Activated CD8-positive, alpha-beta T cell treated with anti-CD3 and anti-CD28 coated beads for 36 hours (primary cell): Measurements from ENCODE around the gene USP5. TPM values are rescaled to one million over a fixed set of nuclear protein-coding genes. Genes with fewer than 3 reads are reported as not detected.

Experiments
- ATAC-seq: fragments of 200-7000 bp; cut with Tn5 transposase; one replicate; pipeline ENCODE4 v1.10.0; 2021; ENCODE audit warnings: mild to moderate bottlenecking, moderate library complexity
- CTCF ChIA-PET: fragments of 350-600 bp; sonication (Branson Sonifier 250); formaldehyde crosslinking; loops from one replicate; lab custom pipeline; 2021; ENCODE audit warnings: antibody characterized with exemption; lab: Charles Lee
- POLR2A ChIA-PET: fragments of 350-600 bp; sonication (Branson Sonifier 250); formaldehyde crosslinking; loops from one replicate; lab custom pipeline; 2021; ENCODE audit warnings: antibody characterized with exemption; lab: Charles Lee
- DNase-seq: peaks from one replicate; pipeline ENCODE4 v3.0.0-alpha.2; 2020
- H3K27ac Mint-ChIP-seq: one replicate; pipeline ENCODE4 v1.8.0; 2021; ENCODE audit warnings: mild to moderate bottlenecking, mixed read lengths
- H3K27me3 Mint-ChIP-seq: one replicate; pipeline ENCODE4 v1.8.0; 2021; ENCODE audit warnings: mixed read lengths
- H3K36me3 Mint-ChIP-seq: one replicate; pipeline ENCODE4 v1.8.0; 2021; ENCODE audit warnings: low read depth, mixed read lengths
- H3K4me1 Mint-ChIP-seq: one replicate; pipeline ENCODE4 v1.8.0; 2021; ENCODE audit warnings: low read depth, mixed read lengths
- H3K4me3 Mint-ChIP-seq: one replicate; pipeline ENCODE4 v1.8.0; 2021; ENCODE audit warnings: mild to moderate bottlenecking, moderate library complexity, mixed read lengths
- H3K9me3 Mint-ChIP-seq: one replicate; pipeline ENCODE4 v1.8.0; 2021; ENCODE audit warnings: mixed read lengths
- intact Hi-C: fragments of 100-400 bp; cut with micrococcal nuclease; formaldehyde crosslinking; loops from one replicate; pipeline ENCODE4 v1.10.0; 2022
- total RNA-seq, 2 experiments: library from RNA; stranded (reverse); gene quantifications; one replicate each; pipeline ENCODE4 v1.2.3, GENCODE V29; 2021
- TF ChIP-seq, protein P1 (sequence below): fragments of 200-600 bp; IDR thresholded peaks from one replicate; pipeline ENCODE4 v1.8.0; 2022; ENCODE audit warnings: antibody characterized with exemption, mild to moderate bottlenecking

The USP5 gene
- total RNA-seq, 2 experiments from 2014 or later: 109 to 112 TPM

DNA sequence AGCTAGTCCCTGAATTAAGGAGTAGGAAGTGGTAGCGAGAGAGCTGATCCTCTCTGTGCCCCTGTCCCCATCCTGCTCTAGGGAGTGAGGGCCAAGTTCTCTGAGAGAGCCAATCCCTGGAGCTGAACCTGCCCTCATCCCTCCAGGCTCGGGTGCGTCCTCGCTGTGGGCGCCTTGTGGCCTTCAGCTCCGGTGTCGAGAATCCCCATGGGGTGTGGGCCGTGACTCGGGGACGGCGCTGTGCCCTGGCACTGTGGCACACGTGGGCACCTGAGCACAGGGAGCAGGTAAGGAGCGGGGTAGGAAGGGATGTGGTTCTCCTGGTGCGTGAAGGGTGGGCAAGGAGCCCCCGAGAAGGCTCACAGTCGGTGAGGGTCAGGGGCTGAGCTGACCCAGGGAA lies 13.1 kb upstream of the USP5 start:
- intact Hi-C loops: no loop called here
- no peak overlapping the region for H3K4me3 Mint-ChIP-seq
- ChIA-PET CTCF (interaction anchor here (1.6 to 3.0 kb wide), 5 partner anchors 10 to 86 kb away, joined by 5 to 15 read pairs (median 7); partner anchors contain the start of genes CDCA3, MLF2 and P3H3), POLR2A (interaction anchor here (0.8 to 1.2 kb wide), 5 partner anchors 12 to 86 kb away, joined by 3 to 5 read pairs (median 3); partner anchors contain the start of genes CDCA3 and MLF2)
- no peaks in the 10 kb centered on the region for H3K36me3 Mint-ChIP-seq
- TF ChIP-seq, protein P1, sequence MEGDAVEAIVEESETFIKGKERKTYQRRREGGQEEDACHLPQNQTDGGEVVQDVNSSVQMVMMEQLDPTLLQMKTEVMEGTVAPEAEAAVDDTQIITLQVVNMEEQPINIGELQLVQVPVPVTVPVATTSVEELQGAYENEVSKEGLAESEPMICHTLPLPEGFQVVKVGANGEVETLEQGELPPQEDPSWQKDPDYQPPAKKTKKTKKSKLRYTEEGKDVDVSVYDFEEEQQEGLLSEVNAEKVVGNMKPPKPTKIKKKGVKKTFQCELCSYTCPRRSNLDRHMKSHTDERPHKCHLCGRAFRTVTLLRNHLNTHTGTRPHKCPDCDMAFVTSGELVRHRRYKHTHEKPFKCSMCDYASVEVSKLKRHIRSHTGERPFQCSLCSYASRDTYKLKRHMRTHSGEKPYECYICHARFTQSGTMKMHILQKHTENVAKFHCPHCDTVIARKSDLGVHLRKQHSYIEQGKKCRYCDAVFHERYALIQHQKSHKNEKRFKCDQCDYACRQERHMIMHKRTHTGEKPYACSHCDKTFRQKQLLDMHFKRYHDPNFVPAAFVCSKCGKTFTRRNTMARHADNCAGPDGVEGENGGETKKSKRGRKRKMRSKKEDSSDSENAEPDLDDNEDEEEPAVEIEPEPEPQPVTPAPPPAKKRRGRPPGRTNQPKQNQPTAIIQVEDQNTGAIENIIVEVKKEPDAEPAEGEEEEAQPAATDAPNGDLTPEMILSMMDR: no peak
- H3K27me3 Mint-ChIP-seq: no peaks in the 10 kb centered on the region
- H3K4me1 Mint-ChIP-seq: peaks cover 11% of the 10 kb centered on the region
- DNase-seq (no peak), ATAC-seq (no peak)
- no peak overlapping the region for H3K27ac Mint-ChIP-seq
- H3K9me3 Mint-ChIP-seq: no peaks in the 10 kb centered on the region

DNA sequence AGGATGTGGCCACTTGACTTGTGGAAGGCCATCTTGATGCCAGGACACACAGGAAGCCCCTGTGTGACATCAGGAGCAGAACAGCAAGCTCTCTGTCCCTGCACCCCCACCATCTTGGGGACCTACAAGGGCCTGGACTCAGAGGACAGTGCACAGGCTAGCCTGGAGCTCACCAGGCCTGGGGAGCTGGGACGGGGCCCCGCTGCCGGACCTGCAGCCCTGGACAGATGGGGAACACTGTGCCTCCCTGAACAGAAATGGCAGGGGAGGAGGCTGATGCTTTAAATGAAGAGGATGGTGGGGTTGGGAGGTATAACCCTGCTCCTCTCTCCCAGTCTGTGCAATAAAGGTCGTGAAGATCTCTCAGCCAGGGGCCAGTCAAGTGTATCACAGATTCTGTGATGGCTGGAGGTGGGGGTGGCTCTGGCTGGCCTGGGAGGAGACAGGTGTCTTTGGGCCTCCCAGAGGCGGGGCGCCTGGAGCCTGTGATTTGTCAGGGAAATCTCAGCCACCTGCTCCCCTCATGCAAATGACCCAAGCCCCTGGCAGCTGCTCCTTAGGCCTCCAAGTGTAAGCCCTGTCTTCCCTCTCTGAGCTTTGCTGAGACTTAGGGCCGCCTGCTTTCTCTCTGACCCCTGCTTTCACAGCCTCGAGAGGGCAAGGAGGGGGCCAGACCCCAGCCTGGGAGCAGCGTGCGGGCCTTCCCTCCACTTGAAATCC lies 12.3 kb upstream of the USP5 start:
- intact Hi-C loops: no loop called here
- Mint-ChIP-seq H3K27me3 (no peaks in the 10 kb centered on the region), H3K27ac (no peak overlapping the region), H3K4me1 (peaks cover 5% of the 10 kb centered on the region), H3K4me3 (no peak overlapping the region), H3K9me3 (no peaks in the 10 kb centered on the region), H3K36me3 (no peaks in the 10 kb centered on the region)
- DNase-seq (no peak), ATAC-seq (no peak)
- POLR2A ChIA-PET: interaction anchor here (0.8 to 1.5 kb wide), 6 partner anchors 12 to 87 kb away, joined by 3 to 7 read pairs (median 4); partner anchors contain the start of genes CDCA3, MLF2, TPI1 and USP5
- TF ChIP-seq, protein P1: no peak
- CTCF ChIA-PET: interaction anchor here (1.6 to 3.0 kb wide), 6 partner anchors 11 to 86 kb away, joined by 4 to 15 read pairs (median 6); partner anchors contain the start of genes CDCA3, MLF2, P3H3 and SPSB2

DNA sequence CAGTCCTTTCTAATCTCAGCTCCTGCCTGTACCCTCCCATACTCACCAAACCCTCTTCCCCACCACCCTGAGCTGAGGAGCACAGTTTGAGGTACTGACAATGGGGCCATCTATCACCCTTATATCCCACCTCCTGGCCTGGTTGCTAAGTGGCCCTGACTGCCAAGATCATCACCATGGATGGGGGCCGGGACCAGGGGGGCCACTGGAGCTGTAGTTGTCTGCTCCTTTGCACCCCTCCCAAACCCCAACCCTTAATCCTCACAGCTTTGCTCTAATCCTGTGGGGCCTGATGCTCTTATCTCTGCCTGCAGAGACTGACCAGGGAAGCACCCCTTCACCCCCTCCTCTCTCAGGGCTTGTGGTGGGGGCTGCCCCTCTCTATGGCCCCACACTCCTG lies 11.6 kb upstream of the USP5 start:
- Mint-ChIP-seq H3K9me3 (no peaks in the 10 kb centered on the region), H3K27me3 (no peaks in the 10 kb centered on the region), H3K27ac (no peak overlapping the region), H3K4me3 (no peak overlapping the region), H3K4me1 (peaks cover 2% of the 10 kb centered on the region), H3K36me3 (peaks cover 2% of the 10 kb centered on the region)
- POLR2A ChIA-PET: interaction anchor here (1.0 to 1.5 kb wide), 3 partner anchors 11 to 88 kb away, joined by 3 to 7 read pairs (median 4); partner anchors contain the start of genes CDCA3, MLF2, TPI1 and USP5
- CTCF ChIA-PET: interaction anchor here (1.6 to 3.0 kb wide), 6 partner anchors 10 to 87 kb away, joined by 4 to 15 read pairs (median 6); partner anchors contain the start of genes CDCA3, MLF2, P3H3 and SPSB2
- DNase-seq (no peak), ATAC-seq (no peak)
- intact Hi-C loops: no loop called here
- TF ChIP-seq, protein P1: no peak

DNA sequence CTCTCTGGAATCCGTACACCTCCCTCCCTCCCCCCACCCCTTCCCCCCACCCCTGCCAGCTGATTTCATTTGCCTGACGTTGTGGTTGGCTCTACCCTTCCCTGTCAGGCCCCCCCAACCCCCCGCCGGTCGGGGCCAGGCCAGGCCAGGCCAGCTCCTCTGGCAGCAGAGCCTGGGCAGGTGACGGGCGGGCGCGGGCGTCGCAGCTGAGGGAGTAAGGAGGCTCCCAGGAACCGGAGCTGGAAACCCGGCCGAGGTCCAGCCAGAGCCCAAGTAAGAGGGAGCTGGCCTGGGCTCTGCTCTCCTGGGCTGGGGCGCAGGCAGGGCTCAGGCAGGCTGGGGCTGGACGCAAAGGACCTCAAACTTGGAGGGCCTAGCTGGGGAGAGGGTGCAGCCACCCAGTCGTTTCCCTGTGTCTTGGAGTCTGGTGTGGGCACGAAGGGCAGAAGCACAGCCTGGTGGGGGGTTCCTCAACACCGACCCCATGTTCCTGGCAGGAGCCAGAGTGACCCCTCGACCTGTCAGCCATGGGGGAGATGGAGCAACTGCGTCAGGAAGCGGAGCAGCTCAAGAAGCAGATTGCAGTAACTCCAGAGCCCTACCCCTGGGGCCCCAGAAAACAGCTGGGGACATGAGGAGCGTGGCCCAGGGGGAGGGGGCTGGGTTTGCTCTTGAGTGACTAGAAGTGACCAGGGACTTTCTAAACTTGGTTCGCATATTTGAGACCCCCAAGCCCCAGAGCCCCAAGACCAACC lies 11.0 kb upstream of the USP5 start, which contains the start of gene GNB3:
Gene GNB3, plus strand, starts transcription at position 165 of the 755 bp plus-strand sequence. Its CDS starts 363 bp downstream, at position 528.
- H3K4me3 Mint-ChIP-seq: no peak within 1 kb of the TSS
- H3K27ac Mint-ChIP-seq: no peak within 1 kb of the TSS
- TF ChIP-seq, protein P1: no peak
- POLR2A ChIA-PET: interaction anchor here (1.0 to 2.8 kb wide), 5 partner anchors 8 to 117 kb away, joined by 3 to 10 read pairs (median 7); partner anchors contain the start of genes CDCA3, COPS7A, TPI1 and USP5
- no peaks in the 10 kb centered on the region for H3K9me3 Mint-ChIP-seq
- DNase-seq: no peak
- H3K36me3 Mint-ChIP-seq: peaks cover 4% of the 10 kb centered on the region
- CTCF ChIA-PET: interaction anchor here (0.7 to 3.0 kb wide), 5 partner anchors 9 to 88 kb away, joined by 3 to 15 read pairs (median 7); partner anchors contain the start of genes CDCA3, MLF2 and SPSB2
- ATAC-seq: no peak
- no peaks in the 10 kb centered on the region for H3K27me3 Mint-ChIP-seq
- H3K4me1 Mint-ChIP-seq: no peaks in the 10 kb centered on the region
- intact Hi-C loops: no loop called here
